Measurements from ENCODE around the gene RBMS3. TPM values are rescaled to one million over a fixed set of nuclear protein-coding genes. Genes with fewer than 3 reads are reported as not detected.

RBMS3 gene
- total and polyA plus RNA-seq, 2 experiments from 2014 or later = 20.8 TPM

- Histone ChIP-seq H3K27ac (no peak overlapping the region), H3K4me3 (no peak overlapping the region), H3K36me3 (no peaks in the 10 kb centered on the region), H3K9me3 (ENCODE audit: low read depth) (no peaks in the 10 kb centered on the region), H3K4me1 (ENCODE audit: low read depth) (peaks cover 10% of the 10 kb centered on the region), H3K27me3 (no peaks in the 10 kb centered on the region)
- no peak for DNase-seq (ENCODE audit: low read depth in 1 of 2, low spot score in 1 of 2)
- no peak for TF ChIP-seq CTCF (IDR thresholded peaks at IDR 0.05; ENCODE audit: low read depth, low read length)
These were observed 309.1 kb downstream of the RBMS3 start for GRCh38 chr3:29590012-29590411.

- H3K4me1 ChIP-seq (ENCODE audit: low read depth) = peaks cover 10% of the 10 kb centered on the region
- no peak overlapping the region for H3K4me3 ChIP-seq
- TF ChIP-seq CTCF (IDR thresholded peaks at IDR 0.05; ENCODE audit: low read depth, low read length) = no peak
- DNase-seq (ENCODE audit: low read depth in 1 of 2, low spot score in 1 of 2) = no peak
- H3K27ac ChIP-seq = no peak overlapping the region
- no peaks in the 10 kb centered on the region for H3K9me3 ChIP-seq (ENCODE audit: low read depth)
- no peaks in the 10 kb centered on the region for H3K27me3 ChIP-seq
- H3K36me3 ChIP-seq = no peaks in the 10 kb centered on the region
These were observed 309.6 kb downstream of the RBMS3 start for GRCh38 chr3:29590461-29590860.

- no peak for TF ChIP-seq CTCF (IDR thresholded peaks at IDR 0.05; ENCODE audit: low read depth, low read length)
- no peaks in the 10 kb centered on the region for H3K9me3 ChIP-seq (ENCODE audit: low read depth)
- H3K4me1 ChIP-seq (ENCODE audit: low read depth) = peaks cover 10% of the 10 kb centered on the region
- H3K36me3 ChIP-seq = no peaks in the 10 kb centered on the region
- no peak overlapping the region for H3K27ac ChIP-seq
- DNase-seq (ENCODE audit: low read depth in 1 of 2, low spot score in 1 of 2) = no peak
- no peak overlapping the region for H3K4me3 ChIP-seq
- no peaks in the 10 kb centered on the region for H3K27me3 ChIP-seq
These were observed 310.7 kb downstream of the RBMS3 start for GRCh38 chr3:29591579-29591978.

- Histone ChIP-seq H3K4me1 (ENCODE audit: low read depth) (no peaks in the 10 kb centered on the region), H3K27me3 (no peaks in the 10 kb centered on the region), H3K36me3 (no peaks in the 10 kb centered on the region), H3K9me3 (ENCODE audit: low read depth) (no peaks in the 10 kb centered on the region), H3K4me3 (no peak overlapping the region), H3K27ac (no peak overlapping the region)
- no peak for DNase-seq (ENCODE audit: low read depth in 1 of 2, low spot score in 1 of 2)
- no peak for TF ChIP-seq CTCF (IDR thresholded peaks at IDR 0.05; ENCODE audit: low read depth, low read length)
These were observed 312.9 kb downstream of the RBMS3 start for GRCh38 chr3:29593802-29594201.

- Histone ChIP-seq H3K4me3 (no peak overlapping the region), H3K27me3 (no peaks in the 10 kb centered on the region), H3K4me1 (ENCODE audit: low read depth) (no peaks in the 10 kb centered on the region), H3K27ac (no peak overlapping the region), H3K36me3 (no peaks in the 10 kb centered on the region), H3K9me3 (ENCODE audit: low read depth) (no peaks in the 10 kb centered on the region)
- no peak for TF ChIP-seq CTCF (IDR thresholded peaks at IDR 0.05; ENCODE audit: low read depth, low read length)
- DNase-seq (ENCODE audit: low read depth in 1 of 2, low spot score in 1 of 2) = no peak
These were observed 313.4 kb downstream of the RBMS3 start for GRCh38 chr3:29594261-29594660.
